ENCODE data around the gene MZT2B. TPM values are rescaled to one million over a fixed set of nuclear protein-coding genes. Genes with fewer than 3 reads are reported as not detected.

MZT2B gene
- total and polyA plus RNA-seq, 2 of the 4 experiments (the other 2 are of a cell fraction), result 24.9 to 115 TPM

GRCh38 chr2:130185436-130185835 lies 3.4 kb downstream of the MZT2B start:
- Histone ChIP-seq H2AFZ (replicated peaks; ENCODE audit: low read length, poor library complexity) (no peak overlapping the region), H2BK120ac (ENCODE audit: low read depth, low read length) (no peak overlapping the region), H3K4ac (ENCODE audit: low read depth, low read length) (no peak overlapping the region), H2AK5ac (ENCODE audit: low read depth, low read length) (no peak overlapping the region), H3K14ac (replicated peaks; ENCODE audit: low read depth, low read length) (no peak overlapping the region), H3K4me2 (ENCODE audit: low read depth, low read length) (no peak overlapping the region), H4K20me1 (ENCODE audit: insufficient read depth, low read length) (no peaks in the 10 kb centered on the region), H4K91ac (ENCODE audit: insufficient read depth, low read depth, low read length) (no peak overlapping the region), H2AK9ac (replicated peaks; ENCODE audit: low read depth, low read length, poor library complexity) (no peak overlapping the region), H3K9ac (ENCODE audit: low read depth, low read length) (no peak overlapping the region), H3K4me1 (ENCODE audit: control insufficient read depth, insufficient read depth, low read length) (peaks cover 8% of the 10 kb centered on the region), H3K27ac (ENCODE audit: insufficient read depth, low read length) (no peak overlapping the region), H4K5ac (ENCODE audit: low read depth, low read length) (no peak overlapping the region), H4K8ac (ENCODE audit: low read depth in 2 of 2, low read length in 2 of 2) (no peak overlapping the region), H2BK15ac (ENCODE audit: low read depth, low read length) (no peak overlapping the region), H2BK5ac (ENCODE audit: low read depth, low read length, poor library complexity, severe bottlenecking) (no peak overlapping the region), H3K23ac (ENCODE audit: low read depth, low read length) (no peak overlapping the region), H3K56ac (ENCODE audit: extremely low read depth, insufficient read depth, low read length) (no peak overlapping the region), H2BK20ac (ENCODE audit: low read depth, low read length) (no peak overlapping the region), H3K4me3 (ENCODE audit: insufficient read depth, low read depth, low read length) (no peak overlapping the region), H3K36me3 (ENCODE audit: control insufficient read depth, insufficient read depth, low read length) (peaks cover 14% of the 10 kb centered on the region), H3K9me1 (ENCODE audit: insufficient read depth, low read length) (peaks cover 3% of the 10 kb centered on the region; the same call in 1 of the 2 replicates), H3K79me1 (ENCODE audit: low read depth in 1 of 2, low read length in 2 of 2) (peaks cover 8 to 28% of the 10 kb centered on the region in 2 experiments), H3K18ac (ENCODE audit: low read depth, low read length) (no peak overlapping the region), H3K27me3 (ENCODE audit: control insufficient read depth, insufficient read depth, low read length) (no peaks in the 10 kb centered on the region), H3K9me3 (ENCODE audit: control insufficient read depth, insufficient read depth, low read length) (no peaks in the 10 kb centered on the region)
- no peak for TF ChIP-seq NFE2L2 (IDR thresholded peaks at IDR 0.05; ENCODE audit: low read depth, low read length)
- no peak for TF ChIP-seq MXI1 (IDR thresholded peaks at IDR 0.05; ENCODE audit: borderline replicate concordance, low read depth, low read length)
- dilution Hi-C loops (cut with HindIII; ENCODE audit: low sequenced_read_pairs, unreplicated experiment), result no loop called here
- DNase-seq (no peak), ATAC-seq (ENCODE audit: low read depth) (no peak)
- in situ Hi-C loops (cut with MboI; ENCODE audit: low sequenced_read_pairs), result no loop called here
- POLR2A ChIA-PET (ENCODE audit: unreplicated experiment), result no interaction called here
- no TSS peak for BruUV-seq (replicated peaks)
- intact Hi-C loops (cut with micrococcal nuclease), result no loop called here
- CTCF ChIA-PET, result no interaction called here
- WGBS, 2 experiments (ENCODE audit: extremely low coverage in 2 of 2, insufficient read length in 1 of 2), result 87% methylated on average over 3 of the region's 10 CpGs; no CpG with 5 or more reads in 1 of the 2 experiments

Data from IMR-90 (cell line).